Skeletal muscle cell (primary cell): ENCODE results near the gene OLFML2A.
"Not testable (repeated sequence)": the region's sequence is repeated elsewhere in the genome, so short reads cannot be mapped to it uniquely, and the experiment has no call there.

Experiments
- DNase-seq: peaks from one replicate; pipeline ENCODE4 v3.0.0-alpha.2; 2010; ENCODE audit warnings: low read depth
- H3K4me3 ChIP-seq: 2 replicates; pipeline ENCODE4 v1.5.1; 2011; ENCODE audit warnings: low read depth, mild to moderate bottlenecking, control low read depth, low read length, moderate library complexity

OLFML2A gene

DNA sequence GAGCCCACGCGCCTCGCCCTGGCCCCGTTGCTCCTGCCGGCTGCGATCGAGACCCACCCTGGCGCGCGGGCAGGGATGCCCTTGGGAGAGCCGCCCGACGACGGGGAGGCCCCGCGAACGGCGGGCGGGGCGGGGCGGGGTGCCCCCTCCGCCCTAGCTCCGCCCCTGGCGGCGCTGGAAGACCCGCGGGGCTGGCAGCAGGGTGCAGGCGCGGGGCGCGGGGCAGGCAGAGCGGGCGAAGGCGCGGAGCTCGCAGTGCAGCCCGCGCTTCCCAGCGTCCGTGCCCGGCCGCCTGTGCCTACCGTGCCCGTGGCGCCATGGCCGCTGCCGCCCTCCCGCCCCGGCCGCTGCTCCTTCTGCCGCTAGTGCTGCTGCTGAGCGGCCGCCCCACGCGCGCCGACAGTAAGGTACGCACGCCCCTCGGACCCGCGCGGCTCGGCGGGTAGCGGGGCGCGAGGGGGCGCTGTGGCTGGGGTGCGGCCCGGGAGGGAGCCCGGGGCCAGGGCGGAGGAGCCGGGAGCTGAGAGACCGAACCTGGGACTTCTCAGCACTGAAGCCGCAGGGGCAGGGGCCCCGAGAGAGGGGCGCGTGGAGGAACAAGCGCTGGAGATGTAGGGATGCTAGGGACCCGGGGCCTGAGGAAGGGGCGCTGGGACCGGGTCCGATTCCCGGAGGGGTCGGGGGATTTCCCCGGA is at the start of gene OLFML2A:
Gene OLFML2A (plus strand): TSS at position 180 of the 695 bp plus-strand sequence. CDS start 138 bp downstream, at position 318.
- no peak for DNase-seq
- peak within 1 kb of the TSS; percentile 55 for H3K4me3 ChIP-seq

DNA sequence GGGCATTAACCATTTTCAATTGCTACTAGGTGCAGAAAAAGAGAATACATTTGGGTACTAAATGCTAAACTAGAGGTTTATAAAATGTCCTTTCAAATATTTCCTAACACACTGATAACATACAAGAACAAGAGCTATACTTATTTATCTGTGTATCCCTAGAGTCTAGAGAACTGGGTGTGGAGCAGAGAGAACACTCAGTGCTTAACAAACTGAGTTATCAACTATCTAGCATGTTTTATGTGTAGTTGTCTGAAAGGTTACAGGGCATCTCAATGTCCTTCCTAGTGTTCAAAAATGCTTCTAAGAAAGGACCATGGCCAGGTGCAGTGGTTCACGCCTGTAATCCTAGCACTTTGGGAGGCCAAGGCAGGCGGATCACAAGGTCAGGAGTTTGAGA is 46.2 kb upstream of the OLFML2A start:
- no peak overlapping the region for H3K4me3 ChIP-seq
- DNase-seq: no peak

DNA sequence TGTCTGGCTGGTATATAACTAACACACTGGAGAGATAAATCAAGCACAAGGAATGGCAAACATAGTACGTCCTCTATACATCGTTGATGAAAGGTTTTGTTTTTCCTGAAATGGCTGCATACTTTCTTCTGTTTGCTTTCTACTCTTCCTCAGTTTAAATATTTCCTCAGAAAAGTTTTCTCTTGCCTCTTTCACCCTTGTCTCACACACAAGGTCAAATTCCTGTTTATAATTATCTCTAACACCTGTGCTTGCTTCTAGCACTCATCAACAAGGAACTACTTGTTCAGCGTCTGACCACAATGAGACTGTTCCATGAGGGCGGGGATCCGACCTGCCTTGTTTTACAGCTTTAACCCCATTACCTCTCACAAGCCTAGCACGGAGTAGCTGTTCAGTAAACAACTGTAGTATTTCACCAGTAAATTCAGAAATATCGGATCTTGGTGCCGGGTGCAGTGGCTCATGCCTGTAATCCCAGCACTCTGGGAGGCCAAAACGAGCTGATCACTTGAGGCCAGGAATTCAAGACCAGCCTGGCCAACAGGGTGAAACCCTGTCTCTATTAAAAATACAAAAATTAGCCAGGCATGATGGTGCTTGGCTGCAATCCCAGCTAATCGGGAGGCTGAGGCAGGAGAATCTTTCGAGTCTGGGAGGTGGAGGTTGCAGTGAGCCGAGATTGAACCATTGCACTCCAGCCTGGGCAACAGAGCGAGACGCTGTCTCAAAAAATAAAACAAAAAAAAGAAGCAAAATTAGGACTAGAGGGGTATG is 42.8 kb upstream of the OLFML2A start:
- DNase-seq: no peak
- H3K4me3 ChIP-seq: no peak overlapping the region

DNA sequence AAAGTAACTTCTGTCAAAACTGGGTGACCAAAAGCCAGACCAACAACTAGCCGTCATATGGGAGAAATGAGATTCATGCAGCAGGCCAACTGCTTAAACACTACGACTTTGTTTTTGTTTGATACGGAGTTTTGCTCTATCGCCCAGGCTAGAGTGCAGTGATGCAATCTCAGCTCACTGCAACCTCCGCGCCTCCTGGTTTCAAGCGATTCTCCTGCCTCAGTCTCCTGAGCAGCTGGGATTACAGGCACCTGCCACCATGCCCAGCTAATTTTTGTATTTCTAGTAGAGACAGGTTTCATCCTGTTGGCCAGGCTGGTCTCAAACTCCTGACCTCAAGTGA is 42.2 kb upstream of the OLFML2A start:
- H3K4me3 ChIP-seq, DNase-seq: not testable (repeated sequence)

DNA sequence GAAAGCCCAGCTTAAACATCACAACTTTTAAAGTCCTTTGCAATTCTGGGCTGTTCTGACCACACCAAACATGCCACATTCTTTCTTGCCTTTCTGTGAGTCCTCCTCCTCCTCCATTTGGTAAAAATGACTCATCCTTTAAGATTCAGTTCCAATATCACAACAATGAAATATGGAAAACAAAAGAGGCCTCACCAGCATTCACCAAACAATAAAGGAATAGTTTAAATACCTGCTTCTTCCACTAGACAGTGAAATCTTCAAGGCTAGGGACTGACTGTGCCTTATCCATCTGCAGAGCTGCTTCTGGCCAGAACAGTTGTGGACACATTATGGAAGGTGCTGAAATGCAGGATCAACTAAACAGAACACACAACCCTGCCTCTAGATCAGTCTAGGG is 41.8 kb upstream of the OLFML2A start:
- DNase-seq: peak; percentile 22
- no peak overlapping the region for H3K4me3 ChIP-seq

DNA sequence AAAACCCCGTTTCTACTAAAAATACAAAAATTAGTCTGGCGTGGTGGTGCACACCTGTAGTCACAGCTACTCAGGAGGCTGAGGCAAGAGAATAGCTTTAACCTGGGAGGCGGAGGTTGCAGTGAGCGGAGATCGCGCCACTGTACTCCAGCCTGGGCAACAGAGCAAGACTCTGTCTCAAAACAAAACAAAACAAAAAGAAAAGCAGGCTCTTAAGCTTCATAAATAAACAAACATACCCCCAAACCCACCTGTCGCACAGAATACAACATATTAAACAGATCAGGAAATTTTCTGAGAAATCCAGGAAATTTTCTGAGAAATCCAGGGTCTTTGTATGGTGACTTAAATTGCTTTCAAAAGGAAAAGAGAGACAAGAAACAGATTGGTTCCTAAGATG is 38.9 kb upstream of the OLFML2A start:
- H3K4me3 ChIP-seq, DNase-seq: not testable (repeated sequence)

DNA sequence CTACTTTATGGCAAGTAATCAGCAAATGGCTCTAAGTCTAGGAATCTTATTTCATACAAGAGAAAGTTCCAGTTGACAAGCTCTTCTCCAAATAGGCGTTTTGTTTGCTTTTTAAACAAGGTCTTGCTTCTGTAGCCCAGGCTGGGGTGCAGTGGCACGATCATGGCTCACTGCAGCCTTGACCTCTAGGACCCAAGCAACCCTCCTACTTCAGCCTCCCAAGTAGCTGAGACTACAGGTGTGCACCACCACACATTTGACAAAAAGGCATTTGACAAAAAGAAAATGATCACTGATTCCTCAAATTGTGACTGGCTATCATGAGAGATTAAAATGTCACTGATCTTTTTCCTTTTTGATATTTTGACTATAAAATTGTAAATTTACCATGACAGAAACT is 37.6 kb upstream of the OLFML2A start:
- H3K4me3 ChIP-seq: no peak overlapping the region
- DNase-seq: no peak

DNA sequence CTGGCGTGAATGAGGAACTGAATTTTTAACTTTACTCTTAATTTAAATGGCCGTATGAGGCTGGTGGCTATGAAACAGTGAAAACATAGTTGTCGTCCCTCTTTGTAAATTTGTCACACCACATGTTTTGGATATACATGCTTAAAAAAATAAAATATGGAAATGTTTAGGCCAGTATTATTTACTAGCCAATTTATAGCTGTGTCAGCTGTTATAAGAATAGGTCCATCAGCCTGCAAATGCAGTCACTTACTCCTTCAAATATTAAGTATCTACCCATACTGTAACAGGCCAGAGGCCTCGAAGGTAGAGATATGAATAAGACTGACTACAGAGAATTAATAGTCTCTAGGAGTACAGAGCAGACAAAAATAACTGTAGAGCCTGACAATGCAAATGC is 35.8 kb upstream of the OLFML2A start:
- no peak overlapping the region for H3K4me3 ChIP-seq
- DNase-seq: no peak

DNA sequence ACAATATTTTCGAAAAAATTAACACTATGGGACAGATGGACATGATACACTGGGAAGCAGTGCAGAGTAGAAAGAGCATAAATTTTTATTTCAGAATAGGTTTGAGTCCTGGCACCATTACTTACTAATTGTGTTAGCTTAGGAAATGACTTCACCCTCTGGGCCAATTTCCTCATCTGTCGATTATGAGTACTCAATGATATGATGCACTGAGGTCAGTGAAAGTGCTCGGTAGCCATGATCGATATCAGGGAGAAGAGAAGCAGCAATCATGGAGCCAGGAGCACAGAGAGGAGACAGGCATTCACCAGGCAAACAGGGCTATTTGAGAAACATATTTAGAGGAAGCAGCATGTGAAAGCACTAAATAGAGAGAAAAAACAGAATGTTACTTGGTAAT is 35.3 kb upstream of the OLFML2A start:
- H3K4me3 ChIP-seq: no peak overlapping the region
- DNase-seq: no peak

DNA sequence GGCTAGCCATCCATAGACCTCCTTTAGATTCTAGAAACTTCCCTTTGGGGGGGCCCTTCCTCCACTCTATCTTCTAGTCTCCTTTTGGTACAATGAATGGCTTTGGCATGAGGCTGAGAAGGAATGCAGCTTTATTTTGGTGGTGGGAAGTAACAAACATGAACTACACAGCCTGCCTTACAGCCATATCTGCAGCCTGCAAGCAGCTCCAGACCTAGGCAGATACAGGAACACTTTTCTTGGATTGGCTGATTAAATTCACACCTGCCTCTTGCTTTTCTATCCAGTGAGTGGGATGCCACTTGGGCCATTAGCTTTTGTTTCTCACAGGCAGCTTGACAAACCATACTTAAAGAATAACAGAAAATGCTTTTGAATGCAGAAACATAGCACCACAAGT is 34.0 kb upstream of the OLFML2A start:
- no peak for DNase-seq
- H3K4me3 ChIP-seq: no peak overlapping the region

DNA sequence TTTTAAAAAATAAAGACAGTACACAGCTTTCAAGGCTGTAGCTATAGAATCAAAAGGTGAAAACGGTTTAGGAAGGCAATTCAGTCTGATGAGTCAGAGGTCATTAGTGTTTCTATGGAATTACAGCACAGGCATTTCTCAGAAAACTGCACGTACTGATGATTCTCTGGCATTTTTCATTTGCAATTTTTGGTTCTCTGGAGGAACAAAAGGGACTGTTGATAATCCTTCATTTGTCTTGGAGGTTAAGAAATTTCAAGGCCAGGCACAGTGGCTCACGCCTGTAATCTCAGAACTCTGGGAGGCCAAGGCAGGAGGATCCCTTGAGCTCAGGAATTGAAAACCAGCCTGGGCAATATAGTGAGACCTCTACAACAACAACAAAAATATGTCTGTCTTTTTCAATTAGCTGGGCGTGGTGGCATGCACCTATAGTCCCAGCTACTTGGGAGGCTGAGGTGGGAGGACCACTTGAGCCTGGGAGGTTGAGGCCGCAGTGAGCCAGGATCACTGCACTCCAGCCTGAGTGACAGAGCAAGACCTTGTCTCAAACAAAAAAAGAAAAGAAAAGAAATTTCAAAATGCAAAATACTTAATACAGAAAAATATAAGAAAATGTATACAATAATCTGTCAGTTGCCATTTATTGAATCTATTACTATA is 33.1 kb upstream of the OLFML2A start:
- no peak overlapping the region for H3K4me3 ChIP-seq
- DNase-seq: no peak

DNA sequence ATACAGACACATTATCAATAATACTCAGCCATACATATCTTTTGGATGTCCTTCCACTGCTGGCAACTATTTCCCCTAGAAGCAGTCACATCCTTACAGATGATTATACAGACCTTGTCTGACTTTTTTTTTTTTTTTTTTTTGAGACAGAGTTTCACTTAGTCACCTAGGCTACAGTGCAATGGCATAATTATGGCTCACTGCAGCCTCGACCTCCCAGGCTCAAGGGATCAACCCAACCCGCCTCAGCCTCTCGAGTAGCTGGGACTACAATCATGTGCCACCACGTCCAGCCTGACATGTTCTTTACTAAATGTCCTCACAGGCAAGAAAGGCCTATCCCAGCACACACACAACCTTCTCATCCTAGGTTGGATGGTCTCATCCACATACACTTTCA is 29.9 kb upstream of the OLFML2A start:
- no peak overlapping the region for H3K4me3 ChIP-seq
- no peak for DNase-seq

DNA sequence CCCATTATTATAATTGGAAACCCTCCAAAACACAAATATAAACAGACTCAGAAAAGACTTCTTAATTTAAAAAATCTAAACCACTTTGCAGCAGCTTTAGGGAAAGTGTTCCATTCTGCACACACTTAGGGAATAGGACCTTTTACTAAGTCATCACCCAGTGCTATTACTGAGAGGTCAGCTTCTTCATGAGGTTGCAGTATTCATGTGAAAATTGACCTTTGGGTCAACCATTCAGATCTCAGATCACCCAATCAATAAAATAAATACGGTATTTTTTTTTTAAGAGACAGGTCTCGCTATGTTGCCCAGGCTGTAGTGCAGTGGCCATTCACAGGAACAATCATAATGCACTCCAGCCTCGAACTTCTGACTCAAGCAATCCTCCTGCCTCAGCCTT is 27.6 kb upstream of the OLFML2A start:
- H3K4me3 ChIP-seq: no peak overlapping the region
- no peak for DNase-seq

DNA sequence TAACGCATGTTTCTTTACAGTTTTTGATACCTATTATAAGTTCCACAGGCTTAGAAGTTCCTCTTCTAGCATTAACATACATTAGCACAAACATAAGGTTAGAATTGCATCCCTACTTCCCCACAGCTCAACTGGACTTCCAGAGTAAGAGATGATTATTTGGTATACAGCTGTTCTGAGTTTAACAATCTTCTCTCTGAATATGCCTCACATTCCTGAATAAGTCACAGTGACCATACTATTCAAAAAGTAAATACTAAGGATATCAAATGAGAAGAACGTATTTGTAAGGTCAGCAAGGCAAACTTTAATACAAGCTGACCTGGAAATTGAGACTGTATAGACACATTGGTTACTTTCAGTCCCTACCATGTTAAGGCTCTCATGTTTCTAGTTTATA is 27.2 kb upstream of the OLFML2A start:
- no peak for DNase-seq
- no peak overlapping the region for H3K4me3 ChIP-seq

DNA sequence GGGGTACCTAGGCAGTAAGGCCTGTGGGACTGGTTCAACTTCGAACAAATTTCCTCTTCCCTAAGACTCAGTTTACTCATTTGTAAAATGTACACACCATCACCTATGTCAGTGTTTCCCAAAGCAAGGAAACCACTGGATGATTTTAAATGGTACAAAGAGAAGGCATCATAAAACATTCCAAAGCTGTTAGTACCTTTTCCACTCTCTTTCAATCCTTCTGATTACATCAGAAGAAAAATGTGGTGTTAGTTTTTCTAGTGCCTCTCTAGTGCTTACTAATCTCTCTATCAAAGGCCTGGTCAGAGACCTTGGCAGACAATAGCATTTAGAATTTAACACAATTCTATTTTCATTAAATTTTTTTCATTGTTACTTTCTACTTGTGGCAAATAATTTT is 24.0 kb upstream of the OLFML2A start:
- DNase-seq: peak; percentile 16
- H3K4me3 ChIP-seq: no peak overlapping the region

DNA sequence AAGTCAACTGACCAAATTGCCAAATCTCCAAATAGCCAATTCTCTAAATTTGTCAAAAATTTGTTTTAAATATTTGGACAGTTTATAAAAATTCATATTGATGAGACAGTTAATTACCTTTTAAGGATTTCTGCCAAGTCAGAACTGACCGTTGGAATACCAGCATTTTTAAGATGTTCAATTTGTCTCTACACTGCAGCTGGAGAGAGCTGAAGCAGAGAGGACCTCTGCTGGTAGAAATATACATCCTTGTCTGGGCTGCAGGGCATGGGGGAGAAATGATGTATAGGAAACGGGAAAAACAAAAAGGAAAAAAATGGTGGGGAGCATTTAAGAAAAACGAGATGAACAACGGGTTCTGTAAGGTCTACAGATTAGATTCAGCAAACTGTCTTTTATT is 22.6 kb upstream of the OLFML2A start:
- no peak for DNase-seq
- H3K4me3 ChIP-seq: no peak overlapping the region

DNA sequence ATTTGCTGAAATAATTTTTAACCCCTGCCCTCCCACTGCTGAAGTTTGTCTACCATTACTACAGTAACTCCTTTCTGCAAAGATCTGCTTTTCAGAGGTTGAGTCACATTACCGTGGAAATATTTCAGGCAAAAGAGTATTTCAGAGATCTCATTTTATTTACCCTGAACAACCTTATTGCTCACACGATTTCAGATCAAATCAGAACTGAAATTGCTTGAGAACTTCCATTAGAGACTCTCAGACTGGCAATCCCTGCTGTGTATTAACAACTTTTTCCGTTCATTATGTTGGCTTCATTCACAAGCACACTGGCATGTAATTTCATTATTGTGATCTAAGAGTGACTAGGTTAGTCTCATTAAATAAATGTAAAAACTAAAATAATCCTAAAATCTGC is 21.9 kb upstream of the OLFML2A start:
- DNase-seq: no peak
- H3K4me3 ChIP-seq: no peak overlapping the region

DNA sequence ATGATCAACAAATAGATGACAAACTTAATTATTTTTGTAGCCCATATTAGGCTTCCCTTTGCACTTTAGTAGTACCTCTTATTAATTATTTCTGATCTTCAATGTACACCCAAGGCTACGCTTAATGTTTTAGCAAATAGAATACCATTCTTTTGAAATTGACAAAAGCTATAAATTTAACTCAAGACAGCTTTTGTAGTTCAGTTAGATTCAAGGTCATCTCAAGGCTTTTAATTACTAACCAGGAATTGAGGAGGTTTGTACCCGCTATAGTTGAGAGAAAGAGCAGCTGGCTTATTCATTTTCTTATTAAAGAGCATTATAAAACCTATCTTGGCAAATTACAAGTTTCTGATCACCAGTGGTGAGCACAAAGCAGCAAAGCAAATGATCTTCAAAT is 20.9 kb upstream of the OLFML2A start:
- DNase-seq: no peak
- H3K4me3 ChIP-seq: no peak overlapping the region

DNA sequence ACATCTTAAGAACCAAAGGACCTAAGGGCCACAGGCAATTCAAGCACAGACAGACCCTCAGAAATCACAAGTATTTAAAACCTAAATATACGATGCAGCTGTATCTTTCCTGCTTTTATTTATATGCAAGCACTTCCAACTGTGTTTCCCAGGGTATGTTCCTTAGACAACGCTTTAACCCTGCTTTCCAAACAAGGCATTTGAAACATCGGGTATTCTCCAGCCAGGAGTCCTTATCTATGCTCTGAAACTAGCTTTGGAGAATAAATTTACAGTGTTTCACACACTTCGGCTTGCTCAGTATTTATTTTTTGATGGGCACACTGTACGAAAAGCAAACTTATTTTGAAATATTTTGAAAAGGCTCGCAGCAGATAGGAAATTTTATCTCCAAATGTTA is 19.3 kb upstream of the OLFML2A start:
- H3K4me3 ChIP-seq: no peak overlapping the region
- DNase-seq: no peak

DNA sequence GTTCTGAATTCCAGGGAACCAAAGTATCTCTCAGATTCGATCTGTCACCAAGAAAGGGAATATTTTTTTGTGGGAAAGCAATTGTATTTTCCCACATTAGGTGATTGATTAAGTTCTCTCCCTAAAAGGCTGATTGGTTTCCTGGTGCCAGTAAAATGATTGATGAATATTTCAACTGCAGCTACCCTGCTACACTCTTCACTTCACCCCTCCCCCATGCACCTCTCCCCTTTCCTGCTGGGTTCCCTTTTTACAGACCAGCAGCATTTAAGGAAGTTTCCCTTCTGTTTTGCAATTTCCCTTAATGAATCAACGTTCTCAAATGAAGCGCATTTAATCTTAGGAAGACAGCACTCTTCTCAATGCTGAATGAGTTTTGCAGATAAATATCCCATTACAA is 18.9 kb upstream of the OLFML2A start:
- no peak for DNase-seq
- H3K4me3 ChIP-seq: no peak overlapping the region

DNA sequence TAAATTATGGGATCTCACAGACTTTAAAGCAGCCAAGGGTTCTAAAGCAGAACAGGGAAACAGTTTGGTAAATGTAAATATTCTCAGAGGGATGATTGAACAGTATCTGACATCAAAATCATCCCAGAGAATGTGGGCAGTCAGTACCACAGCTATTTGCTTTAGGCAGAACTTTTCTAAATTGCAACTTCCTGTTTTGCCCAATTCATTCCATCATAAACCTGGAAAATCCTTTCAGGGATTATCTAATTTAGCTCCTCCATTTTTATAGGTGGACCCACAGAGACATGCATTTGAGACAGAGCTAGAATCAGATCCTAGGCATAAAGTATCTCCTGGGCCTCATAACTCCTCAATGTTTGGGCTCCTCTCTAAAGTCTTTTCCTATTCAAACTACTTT is 18.2 kb upstream of the OLFML2A start:
- DNase-seq: no peak
- no peak overlapping the region for H3K4me3 ChIP-seq
